Putamen (tissue), 1 donor: ENCODE measurements around the gene CFAP97D1.

Experiments
- DNase-seq: peaks from one replicate; pipeline ENCODE4 v3.0.0-alpha.2; 2016; ENCODE audit warnings: low spot score

The CFAP97D1 gene

DNA sequence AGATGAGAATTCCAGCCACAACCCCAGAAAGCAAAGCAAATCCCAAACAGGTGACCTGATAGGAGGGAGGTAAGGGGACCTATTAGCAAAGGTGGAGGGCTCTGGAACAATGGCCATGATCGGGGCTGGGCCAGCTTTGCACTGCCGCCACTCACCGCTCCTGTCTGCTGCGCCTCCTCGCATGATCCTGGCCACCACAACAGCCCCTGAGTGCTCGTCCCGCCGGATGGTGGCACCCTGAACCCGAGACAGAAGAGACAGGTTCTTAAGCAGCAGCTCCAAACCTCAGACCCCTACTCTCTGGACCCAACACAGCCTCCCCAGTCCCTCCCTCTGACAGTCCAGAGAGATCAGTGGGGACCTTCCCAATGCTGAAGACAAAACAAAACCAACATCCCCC is 47.4 kb downstream of the CFAP97D1 start:
- DNase-seq: no peak

DNA sequence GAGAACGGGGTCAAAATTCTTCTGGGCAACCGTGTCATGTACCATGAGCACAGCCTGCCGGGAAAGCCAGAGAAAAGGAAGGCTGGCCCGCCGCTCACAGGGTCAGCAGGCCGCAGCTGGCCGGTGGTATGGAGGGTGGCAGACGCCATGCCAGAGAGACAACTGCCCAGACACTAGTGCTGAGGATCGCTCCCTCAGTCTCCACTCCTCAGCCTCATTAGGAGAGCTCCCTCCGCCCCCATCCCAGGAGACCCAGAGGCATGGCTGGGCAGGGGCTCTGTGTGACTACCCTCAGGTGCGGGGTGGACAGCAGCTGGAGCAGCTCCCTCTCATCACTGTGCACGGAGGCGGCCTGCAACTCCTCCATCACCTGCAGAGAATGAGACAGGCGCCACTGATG is 49.5 kb downstream of the CFAP97D1 start:
- no peak for DNase-seq

DNA sequence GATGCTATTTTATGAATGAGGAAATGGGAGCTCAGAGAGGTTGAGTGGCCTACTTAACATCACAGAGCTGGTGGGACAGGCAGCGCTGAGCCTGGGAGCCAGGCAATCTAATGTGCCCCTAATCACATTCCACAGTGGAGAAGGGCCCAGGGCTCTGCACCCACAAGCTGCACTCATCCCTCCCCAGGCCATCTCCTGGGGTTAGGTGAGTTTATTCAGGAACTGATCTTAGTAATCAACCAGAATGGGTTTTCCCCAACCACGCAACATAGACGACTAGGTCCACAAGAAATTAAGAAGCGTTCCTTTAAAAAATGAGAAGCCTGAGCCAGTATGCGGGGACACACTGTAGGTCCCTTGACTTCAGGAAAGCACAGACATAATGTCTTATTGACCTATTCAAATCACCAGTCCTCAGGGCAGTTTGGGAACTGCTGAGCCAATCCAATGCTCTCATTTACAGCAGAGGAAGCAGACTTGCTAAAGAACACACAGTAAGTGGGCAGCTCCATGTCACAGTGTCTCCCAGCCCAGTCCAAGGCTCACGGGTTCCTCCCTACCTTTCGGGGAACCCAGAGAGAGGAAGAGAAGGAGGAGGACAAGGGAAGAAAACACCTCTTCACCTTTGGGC is 50.4 kb downstream of the CFAP97D1 start:
- DNase-seq: no peak

- no peak for DNase-seq
These were observed 51.4 kb downstream of the CFAP97D1 start for GRCh38 chr17:43831633-43832032.

GRCh38 chr17:43832168-43832975 is 52.1 kb downstream of the CFAP97D1 start:
- DNase-seq: no peak

DNA sequence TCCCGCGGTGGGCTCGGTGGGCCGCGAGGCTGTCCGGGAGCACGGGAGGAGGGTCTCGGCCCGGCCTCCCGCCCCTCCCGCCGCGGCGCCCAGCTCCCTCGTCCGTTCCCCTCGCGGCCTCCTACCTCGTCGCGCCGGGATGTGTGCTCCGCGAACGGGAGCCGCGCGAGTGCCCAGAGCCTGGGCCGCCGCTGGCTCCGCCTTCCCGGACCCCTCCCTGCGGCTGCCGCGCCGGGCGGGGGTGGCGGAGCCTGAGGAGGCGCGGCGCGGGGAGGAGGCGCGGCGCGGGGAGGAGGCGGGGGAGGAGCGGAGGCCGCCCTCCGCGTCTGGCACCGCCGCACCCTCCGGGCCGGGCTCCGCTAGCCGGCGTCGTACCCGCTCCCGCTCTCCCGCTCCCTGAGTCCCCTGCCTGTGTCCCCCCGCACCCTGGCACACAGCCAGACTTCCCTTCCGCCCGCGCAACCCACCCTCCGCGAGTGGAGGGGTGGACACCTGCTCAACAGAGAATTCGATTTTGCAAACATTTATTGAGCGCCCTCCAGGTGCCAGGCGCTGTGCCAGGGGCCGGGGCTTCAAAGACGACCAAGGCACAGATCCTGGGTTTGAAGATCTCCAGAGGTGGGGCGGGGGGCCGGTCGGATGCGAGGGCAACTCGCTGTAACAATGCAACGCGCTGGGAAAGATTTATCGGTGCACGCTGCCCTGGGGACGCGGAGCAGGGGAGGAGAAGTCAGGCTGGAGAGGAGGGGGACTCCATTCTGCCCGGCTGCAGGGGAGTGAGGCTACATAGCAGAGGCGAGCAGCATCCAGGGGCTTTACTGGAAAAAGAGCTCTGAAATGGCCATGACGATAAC is 53.0 kb downstream of the CFAP97D1 start, which contains the start of gene MPP3:
Gene MPP3, minus strand, starts transcription at position 171 of the 854 bp plus-strand sequence. CDS start 1,240 bp downstream, outside the sequence.
- peak; percentile 54 for DNase-seq

DNA sequence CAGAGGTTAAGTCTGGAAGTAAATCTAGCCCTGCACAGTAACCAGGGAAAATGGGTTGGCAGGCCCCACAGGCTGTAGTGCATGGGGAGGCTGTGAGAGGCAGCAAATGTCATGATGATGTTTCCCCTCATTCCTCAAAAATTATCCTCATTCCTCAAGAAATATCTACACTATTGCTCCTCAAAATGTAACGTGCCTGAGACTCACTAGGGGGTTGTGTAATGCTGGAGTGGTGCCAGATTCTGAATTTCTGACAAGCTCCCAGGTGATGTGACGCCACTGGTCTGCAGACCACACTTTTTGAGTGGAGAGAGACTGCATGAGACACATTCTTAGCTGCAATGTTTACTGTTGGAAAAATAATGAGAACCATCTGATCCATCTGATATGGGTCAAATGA is 53.9 kb downstream of the CFAP97D1 start:
- DNase-seq: no peak
